Measurements from ENCODE around the gene FGF14.
"Not testable (repeated sequence)": the region's sequence is repeated elsewhere in the genome, so short reads cannot be mapped to it uniquely, and the experiment has no call there.

The FGF14 gene

GRCh38 chr13:102190930-102191329 lies 210.9 kb downstream of the FGF14 start:
- no peak for FAIRE-seq

- FAIRE-seq, result no peak
Measured at GRCh38 chr13:102187313-102187712, 214.5 kb downstream of the FGF14 start.

- FAIRE-seq, result no peak
Measured at GRCh38 chr13:102185375-102185984, 216.4 kb downstream of the FGF14 start.

GRCh38 chr13:102183509-102184182 lies 218.2 kb downstream of the FGF14 start:
- no peak for FAIRE-seq

GRCh38 chr13:102182170-102182569 lies 219.7 kb downstream of the FGF14 start:
- FAIRE-seq, result no peak

- no peak for FAIRE-seq
Measured at GRCh38 chr13:102177431-102177830, 224.4 kb downstream of the FGF14 start.

GRCh38 chr13:102176846-102177245 lies 225.0 kb downstream of the FGF14 start:
- FAIRE-seq, result no peak

- FAIRE-seq, result no peak
Measured at GRCh38 chr13:102172406-102172805, 229.4 kb downstream of the FGF14 start.

- FAIRE-seq, result no peak
Measured at GRCh38 chr13:102170305-102170704, 231.5 kb downstream of the FGF14 start.

GRCh38 chr13:102169471-102170015 lies 232.3 kb downstream of the FGF14 start:
- no peak for FAIRE-seq

- FAIRE-seq, result no peak
Measured at GRCh38 chr13:102152790-102153189, 249.1 kb downstream of the FGF14 start.

- no peak for FAIRE-seq
Measured at GRCh38 chr13:102147353-102147752, 254.5 kb downstream of the FGF14 start.

GRCh38 chr13:102145750-102146149 lies 256.1 kb downstream of the FGF14 start:
- FAIRE-seq, result no peak

- no peak for FAIRE-seq
Measured at GRCh38 chr13:102142473-102142826, 259.4 kb downstream of the FGF14 start.

- no peak for FAIRE-seq
Measured at GRCh38 chr13:102141625-102142472, 260.0 kb downstream of the FGF14 start.

GRCh38 chr13:102139626-102140025 lies 262.2 kb downstream of the FGF14 start:
- no peak for FAIRE-seq

- no peak for FAIRE-seq
Measured at GRCh38 chr13:102138635-102139190, 263.1 kb downstream of the FGF14 start.

- not testable (repeated sequence) for FAIRE-seq
Measured at GRCh38 chr13:102137904-102138303, 263.9 kb downstream of the FGF14 start.

GRCh38 chr13:102136735-102137296 lies 265.0 kb downstream of the FGF14 start:
- FAIRE-seq, result no peak

GRCh38 chr13:102132777-102133295 lies 269.0 kb downstream of the FGF14 start:
- FAIRE-seq, result no peak

- FAIRE-seq, result no peak
Measured at GRCh38 chr13:102131246-102131645, 270.6 kb downstream of the FGF14 start.

GRCh38 chr13:102128216-102128810 lies 273.5 kb downstream of the FGF14 start:
- FAIRE-seq, result no peak

Measured in colon (tissue), 2 donors.